Measurements from ENCODE around the gene NFE2L1.

The NFE2L1 gene

DNA sequence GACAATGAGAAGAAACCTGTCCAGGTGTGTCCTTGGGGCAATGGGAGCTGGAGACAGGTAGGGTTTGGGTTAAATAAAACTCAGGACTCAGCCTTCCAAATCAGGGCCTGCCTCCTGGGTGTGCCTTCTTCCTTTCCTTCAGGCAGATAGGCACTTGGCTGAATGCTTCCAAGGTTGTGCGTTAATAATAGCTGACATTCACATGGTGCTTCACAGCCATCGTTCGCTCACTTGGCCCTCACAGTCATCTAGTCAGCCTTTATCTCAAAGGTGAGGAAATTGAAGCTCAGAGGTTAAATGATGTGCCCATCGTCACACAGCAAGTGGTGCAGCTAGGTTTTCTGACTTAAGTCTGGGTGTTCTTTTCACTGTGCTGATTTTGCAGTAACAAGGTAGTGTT is 9.5 kb downstream of the NFE2L1 start:
- Histone ChIP-seq H3K9ac (ENCODE audit: low read depth, low read length, poor library complexity) (no peak overlapping the region), H3K4ac (ENCODE audit: low read length) (no peak overlapping the region), H2BK12ac (ENCODE audit: low read length) (no peak overlapping the region), H3K4me3 (ENCODE audit: low read length in 2 of 2) (no peak overlapping the region), H3K4me2 (ENCODE audit: insufficient read depth, low read length, poor library complexity, severe bottlenecking) (no peak overlapping the region), H2AFZ (ENCODE audit: low read length) (no peak overlapping the region), H2AK5ac (ENCODE audit: low read depth, low read length) (no peak overlapping the region), H3K79me1 (ENCODE audit: low read depth, low read length) (peaks cover 11% of the 10 kb centered on the region), H2BK15ac (ENCODE audit: low read length) (no peak overlapping the region), H3K27me3 (ENCODE audit: control insufficient read depth in 3 of 3, insufficient read depth in 3 of 3, low read depth in 1 of 3, low read length in 3 of 3) (no peaks in the 10 kb centered on the region), H2BK120ac (ENCODE audit: low read depth, low read length) (no peak overlapping the region), H3K4me1 (ENCODE audit: control insufficient read depth in 2 of 2, insufficient read depth in 1 of 2, low read depth in 1 of 2, low read length in 2 of 2) (peaks cover 23 to 27% of the 10 kb centered on the region in 2 donors), H3K36me3 (replicated peaks in 1 of 2; ENCODE audit: control insufficient read depth in 2 of 2, insufficient read depth in 2 of 2, low read length in 2 of 2) (peaks cover 57 to 92% of the 10 kb centered on the region in 2 donors), H3K23ac (ENCODE audit: low read depth, low read length, poor library complexity) (no peak overlapping the region), H3K9me3 (replicated peaks in 1 of 2; ENCODE audit: control insufficient read depth in 2 of 2, insufficient read depth in 1 of 2, low read depth in 1 of 2, low read length in 2 of 2) (no peaks in the 10 kb centered on the region), H3K18ac (ENCODE audit: low read length) (no peak overlapping the region), H3K27ac (replicated peaks; ENCODE audit: low read length) (no peak overlapping the region), H4K8ac (ENCODE audit: low read depth, low read length) (no peak overlapping the region), H2BK5ac (ENCODE audit: low read length) (no peak overlapping the region), H4K91ac (ENCODE audit: low read depth, low read length, poor library complexity) (no peak overlapping the region), H3K14ac (ENCODE audit: low read length) (no peak overlapping the region)
- no CpG with 5 or more reads among the region's 4 CpGs for WGBS, 2 donors (ENCODE audit: extremely low coverage in 2 of 2, insufficient read length in 2 of 2, insufficient replicate concordance in 1 of 2)
- DNase-seq (ENCODE audit: low spot score) = no peak

- H3K27me3 ChIP-seq (ENCODE audit: control insufficient read depth in 3 of 3, insufficient read depth in 3 of 3, low read depth in 1 of 3, low read length in 3 of 3) = no peaks in the 10 kb centered on the region
Measured at GRCh38 chr17:48058393-48059124, 10.4 kb downstream of the NFE2L1 start.

DNA sequence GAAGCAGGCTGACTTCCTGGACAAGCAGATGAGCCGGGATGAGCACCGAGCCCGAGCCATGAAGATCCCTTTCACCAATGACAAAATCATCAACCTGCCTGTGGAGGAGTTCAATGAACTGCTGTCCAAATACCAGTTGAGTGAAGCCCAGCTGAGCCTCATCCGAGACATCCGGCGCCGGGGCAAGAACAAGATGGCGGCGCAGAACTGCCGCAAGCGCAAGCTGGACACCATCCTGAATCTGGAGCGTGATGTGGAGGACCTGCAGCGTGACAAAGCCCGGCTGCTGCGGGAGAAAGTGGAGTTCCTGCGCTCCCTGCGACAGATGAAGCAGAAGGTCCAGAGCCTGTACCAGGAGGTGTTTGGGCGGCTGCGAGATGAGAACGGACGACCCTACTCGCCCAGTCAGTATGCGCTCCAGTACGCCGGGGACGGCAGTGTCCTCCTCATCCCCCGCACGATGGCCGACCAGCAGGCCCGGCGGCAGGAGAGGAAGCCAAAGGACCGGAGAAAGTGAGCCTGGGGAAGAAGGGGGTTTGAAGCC is 11.0 kb downstream of the NFE2L1 start:
- Histone ChIP-seq H4K91ac (ENCODE audit: low read depth, low read length, poor library complexity) (no peak overlapping the region), H4K8ac (ENCODE audit: low read depth, low read length) (no peak overlapping the region), H3K27me3 (ENCODE audit: control insufficient read depth in 3 of 3, insufficient read depth in 3 of 3, low read depth in 1 of 3, low read length in 3 of 3) (no peaks in the 10 kb centered on the region), H3K9ac (ENCODE audit: low read depth, low read length, poor library complexity) (no peak overlapping the region), H3K14ac (ENCODE audit: low read length) (no peak overlapping the region), H2BK5ac (ENCODE audit: low read length) (no peak overlapping the region), H3K18ac (ENCODE audit: low read length) (no peak overlapping the region), H2AFZ (ENCODE audit: low read length) (no peak overlapping the region), H2BK15ac (ENCODE audit: low read length) (no peak overlapping the region), H2AK5ac (ENCODE audit: low read depth, low read length) (no peak overlapping the region), H3K79me1 (ENCODE audit: low read depth, low read length) (peaks cover 11% of the 10 kb centered on the region), H3K4me2 (ENCODE audit: insufficient read depth, low read length, poor library complexity, severe bottlenecking) (no peak overlapping the region), H3K36me3 (replicated peaks in 1 of 2; ENCODE audit: control insufficient read depth in 2 of 2, insufficient read depth in 2 of 2, low read length in 2 of 2) (peaks cover 60 to 92% of the 10 kb centered on the region in 2 donors), H2BK120ac (ENCODE audit: low read depth, low read length) (no peak overlapping the region), H3K9me3 (replicated peaks in 1 of 2; ENCODE audit: control insufficient read depth in 2 of 2, insufficient read depth in 1 of 2, low read depth in 1 of 2, low read length in 2 of 2) (no peaks in the 10 kb centered on the region), H3K4me1 (ENCODE audit: control insufficient read depth in 2 of 2, insufficient read depth in 1 of 2, low read depth in 1 of 2, low read length in 2 of 2) (peaks cover 11 to 12% of the 10 kb centered on the region in 2 donors), H3K27ac (replicated peaks; ENCODE audit: low read length) (no peak overlapping the region), H3K4ac (ENCODE audit: low read length) (no peak overlapping the region), H3K4me3 (ENCODE audit: low read length in 2 of 2) (no peak overlapping the region), H3K23ac (ENCODE audit: low read depth, low read length, poor library complexity) (peak overlapping the region; percentile 1), H2BK12ac (ENCODE audit: low read length) (no peak overlapping the region)
- WGBS, 2 donors (ENCODE audit: extremely low coverage in 2 of 2, insufficient read length in 2 of 2, insufficient replicate concordance in 1 of 2) = no CpG with 5 or more reads among the region's 32 CpGs
- DNase-seq (ENCODE audit: low spot score) = no peak

More at GRCh38 chr17:48058393-48059124, 10.4 kb downstream of the NFE2L1 start:
- Histone ChIP-seq H2AFZ (ENCODE audit: low read length) (no peak overlapping the region), H3K9me3 (replicated peaks in 1 of 2; ENCODE audit: control insufficient read depth in 2 of 2, insufficient read depth in 1 of 2, low read depth in 1 of 2, low read length in 2 of 2) (no peaks in the 10 kb centered on the region), H2BK12ac (ENCODE audit: low read length) (no peak overlapping the region), H4K91ac (ENCODE audit: low read depth, low read length, poor library complexity) (no peak overlapping the region), H3K9ac (ENCODE audit: low read depth, low read length, poor library complexity) (no peak overlapping the region), H3K14ac (ENCODE audit: low read length) (no peak overlapping the region), H3K4me1 (ENCODE audit: control insufficient read depth in 2 of 2, insufficient read depth in 1 of 2, low read depth in 1 of 2, low read length in 2 of 2) (peaks cover 17 to 18% of the 10 kb centered on the region in 2 donors), H2BK15ac (ENCODE audit: low read length) (no peak overlapping the region), H3K27ac (replicated peaks; ENCODE audit: low read length) (no peak overlapping the region), H3K4me3 (ENCODE audit: low read length in 2 of 2) (no peak overlapping the region), H3K36me3 (replicated peaks in 1 of 2; ENCODE audit: control insufficient read depth in 2 of 2, insufficient read depth in 2 of 2, low read length in 2 of 2) (peaks cover 57 to 92% of the 10 kb centered on the region in 2 donors), H2AK5ac (ENCODE audit: low read depth, low read length) (no peak overlapping the region), H3K4ac (ENCODE audit: low read length) (no peak overlapping the region), H3K18ac (ENCODE audit: low read length) (no peak overlapping the region), H2BK5ac (ENCODE audit: low read length) (peak overlapping the region; percentile 93), H2BK120ac (ENCODE audit: low read depth, low read length) (no peak overlapping the region), H3K4me2 (ENCODE audit: insufficient read depth, low read length, poor library complexity, severe bottlenecking) (no peak overlapping the region), H3K79me1 (ENCODE audit: low read depth, low read length) (peaks cover 11% of the 10 kb centered on the region), H3K23ac (ENCODE audit: low read depth, low read length, poor library complexity) (peak overlapping the region; percentile 1), H4K8ac (ENCODE audit: low read depth, low read length) (no peak overlapping the region)
- no CpG with 5 or more reads among the region's 11 CpGs for WGBS, 2 donors (ENCODE audit: extremely low coverage in 2 of 2, insufficient read length in 2 of 2, insufficient replicate concordance in 1 of 2)
- no peak for DNase-seq (ENCODE audit: low spot score)

GRCh38 chr17:48060249-48060648 is 12.1 kb downstream of the NFE2L1 start:
- Histone ChIP-seq H3K27ac (replicated peaks; ENCODE audit: low read length) (no peak overlapping the region), H2BK120ac (ENCODE audit: low read depth, low read length) (no peak overlapping the region), H3K9me3 (replicated peaks in 1 of 2; ENCODE audit: control insufficient read depth in 2 of 2, insufficient read depth in 1 of 2, low read depth in 1 of 2, low read length in 2 of 2) (no peaks in the 10 kb centered on the region), H3K18ac (ENCODE audit: low read length) (no peak overlapping the region), H3K4me2 (ENCODE audit: insufficient read depth, low read length, poor library complexity, severe bottlenecking) (no peak overlapping the region), H2AFZ (ENCODE audit: low read length) (no peak overlapping the region), H2BK15ac (ENCODE audit: low read length) (no peak overlapping the region), H2BK12ac (ENCODE audit: low read length) (no peak overlapping the region), H3K27me3 (ENCODE audit: control insufficient read depth in 3 of 3, insufficient read depth in 3 of 3, low read depth in 1 of 3, low read length in 3 of 3) (no peaks in the 10 kb centered on the region), H3K36me3 (replicated peaks in 1 of 2; ENCODE audit: control insufficient read depth in 2 of 2, insufficient read depth in 2 of 2, low read length in 2 of 2) (peaks cover 66 to 96% of the 10 kb centered on the region in 2 donors), H3K14ac (ENCODE audit: low read length) (no peak overlapping the region), H4K91ac (ENCODE audit: low read depth, low read length, poor library complexity) (no peak overlapping the region), H3K4me3 (ENCODE audit: low read length in 2 of 2) (no peak overlapping the region), H3K4me1 (ENCODE audit: control insufficient read depth in 2 of 2, insufficient read depth in 1 of 2, low read depth in 1 of 2, low read length in 2 of 2) (peaks cover 4 to 8% of the 10 kb centered on the region in 2 donors), H3K9ac (ENCODE audit: low read depth, low read length, poor library complexity) (no peak overlapping the region), H3K79me1 (ENCODE audit: low read depth, low read length) (peaks cover 10% of the 10 kb centered on the region), H4K8ac (ENCODE audit: low read depth, low read length) (no peak overlapping the region), H3K23ac (ENCODE audit: low read depth, low read length, poor library complexity) (no peak overlapping the region), H2AK5ac (ENCODE audit: low read depth, low read length) (no peak overlapping the region), H3K4ac (ENCODE audit: low read length) (no peak overlapping the region), H2BK5ac (ENCODE audit: low read length) (no peak overlapping the region)
- DNase-seq (ENCODE audit: low spot score) = no peak
- WGBS, 2 donors (ENCODE audit: extremely low coverage in 2 of 2, insufficient read length in 2 of 2, insufficient replicate concordance in 1 of 2) = no CpG with 5 or more reads among the region's 7 CpGs
